GM19240 (cell line): ENCODE measurements around the gene OR10A7.
"Not testable (repeated sequence)": the region's sequence is repeated elsewhere in the genome, so short reads cannot be mapped to it uniquely, and the experiment has no call there.

Experiments
- DNase-seq: peaks from one replicate; pipeline ENCODE4 v3.0.0; 2011; ENCODE audit warnings: low spot score; ENCODE audit not compliant: insufficient read length

The OR10A7 gene

GRCh38 chr12:55220725-55221124, at the start of gene OR10A7:
OR10A7 (plus strand) TSS chr12:55221025; CDS start chr12:55221025, 0 bp downstream.
- DNase-seq = no peak

GRCh38 chr12:55171445-55171844, 49.4 kb upstream of the OR10A7 start:
- no peak for DNase-seq

DNA sequence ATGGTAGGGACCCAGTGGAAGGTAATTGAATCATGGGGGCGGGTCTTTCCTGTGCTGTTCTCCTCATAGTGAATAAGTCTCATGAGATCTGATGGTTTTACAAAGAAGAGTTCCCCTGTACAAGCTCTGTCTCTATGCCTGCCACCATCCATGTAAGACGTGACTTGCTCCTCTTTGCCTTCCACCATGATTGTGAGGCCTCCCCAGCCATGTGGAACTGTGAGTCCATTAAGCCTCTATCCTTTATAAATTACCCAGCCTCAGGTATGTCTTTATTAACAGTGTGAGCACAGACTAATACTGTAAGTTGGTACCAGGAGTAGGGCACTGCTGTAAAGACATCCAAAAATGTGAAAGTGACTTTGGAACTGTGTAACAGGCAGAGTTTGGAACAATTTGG, 49.0 kb upstream of the OR10A7 start:
- DNase-seq = not testable (repeated sequence)

GRCh38 chr12:55172686-55173085, 48.1 kb upstream of the OR10A7 start:
- DNase-seq = no peak

DNA sequence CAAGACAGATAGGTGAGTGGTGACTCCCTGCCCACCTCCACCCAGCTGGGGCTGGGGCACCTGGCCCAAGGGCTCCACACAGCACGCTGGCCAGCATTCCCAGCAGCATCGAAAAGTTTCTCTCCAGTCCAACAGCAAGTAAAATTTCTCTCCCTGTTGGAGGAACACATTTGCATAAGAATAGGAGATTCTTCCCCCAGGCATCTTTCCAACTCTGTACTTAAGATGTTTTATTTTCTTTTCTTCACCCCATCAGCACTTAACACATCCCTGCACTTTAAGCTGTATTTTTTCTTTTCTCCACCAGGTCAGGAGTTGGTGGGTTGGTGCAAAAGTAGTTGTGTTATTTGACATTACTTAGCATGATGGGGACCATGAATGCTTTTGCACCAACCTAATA, 47.4 kb upstream of the OR10A7 start:
- no peak for DNase-seq

- DNase-seq = no peak
Measured at GRCh38 chr12:55188573-55188972, 32.3 kb upstream of the OR10A7 start.

DNA sequence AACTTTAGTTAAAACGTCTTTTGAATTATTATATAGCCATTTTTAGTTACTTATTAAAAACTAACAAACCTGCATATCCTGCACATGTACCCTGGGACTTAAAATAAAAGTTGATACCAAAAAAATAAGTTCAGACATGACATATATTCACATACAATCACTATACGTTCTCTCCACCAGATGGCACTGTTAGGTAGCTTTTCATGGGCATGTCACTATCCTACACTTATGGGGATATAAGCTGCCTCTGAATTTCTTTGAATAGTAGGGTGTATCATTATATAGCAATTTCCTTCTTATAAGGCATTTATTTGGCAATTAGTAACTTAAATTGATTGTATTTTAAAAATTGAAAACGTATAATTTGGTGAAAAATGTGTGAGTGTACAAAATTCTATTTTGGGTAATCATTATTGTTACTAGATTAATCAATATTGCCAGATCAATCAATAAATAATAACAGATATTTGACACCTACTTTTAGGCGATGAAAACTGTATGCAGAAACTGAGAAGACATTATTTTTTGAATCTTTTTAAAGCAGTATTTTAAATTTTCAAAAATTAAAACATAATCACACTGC, 31.8 kb upstream of the OR10A7 start:
- DNase-seq = peak; percentile 9

DNA sequence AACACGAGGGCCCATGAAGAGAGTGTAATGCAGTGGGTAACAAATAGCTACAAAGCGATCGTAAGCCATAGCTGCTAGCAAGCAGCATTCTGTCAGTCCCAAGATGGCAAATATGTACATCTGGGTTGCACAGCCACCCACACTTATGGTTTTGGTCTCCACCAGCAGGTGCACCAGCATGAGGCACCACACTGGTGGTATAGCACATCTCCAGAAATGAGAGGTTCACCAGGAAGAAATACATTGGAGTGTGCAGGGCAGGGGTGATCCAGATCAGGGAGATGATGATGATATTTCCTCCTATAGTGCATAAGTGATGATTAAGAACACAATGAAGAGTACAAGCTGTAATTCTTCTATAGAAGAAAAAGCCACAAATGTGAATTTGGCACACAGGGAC, 26.4 kb upstream of the OR10A7 start:
- DNase-seq = no peak

- DNase-seq = no peak
Measured at GRCh38 chr12:55226523-55226922, 5.7 kb downstream of the OR10A7 start.

DNA sequence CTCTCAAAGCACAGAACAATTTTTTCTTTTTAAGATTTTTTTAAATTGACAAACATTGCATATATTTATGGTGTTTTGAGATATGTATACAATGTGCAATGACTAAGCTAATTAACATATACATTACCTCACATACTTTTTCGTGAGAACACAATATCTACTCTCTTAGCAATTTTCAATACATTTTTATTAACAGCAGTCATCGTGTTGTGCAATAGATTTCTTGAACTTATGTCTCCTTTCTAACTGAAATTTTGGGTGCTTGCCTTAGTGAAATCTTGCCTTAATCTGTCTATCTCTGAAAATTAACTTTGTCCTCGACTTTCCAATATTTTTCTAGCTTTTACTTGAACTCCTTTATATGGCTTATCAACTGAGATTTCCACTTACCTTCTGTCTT, 6.8 kb downstream of the OR10A7 start:
- no peak for DNase-seq

DNA sequence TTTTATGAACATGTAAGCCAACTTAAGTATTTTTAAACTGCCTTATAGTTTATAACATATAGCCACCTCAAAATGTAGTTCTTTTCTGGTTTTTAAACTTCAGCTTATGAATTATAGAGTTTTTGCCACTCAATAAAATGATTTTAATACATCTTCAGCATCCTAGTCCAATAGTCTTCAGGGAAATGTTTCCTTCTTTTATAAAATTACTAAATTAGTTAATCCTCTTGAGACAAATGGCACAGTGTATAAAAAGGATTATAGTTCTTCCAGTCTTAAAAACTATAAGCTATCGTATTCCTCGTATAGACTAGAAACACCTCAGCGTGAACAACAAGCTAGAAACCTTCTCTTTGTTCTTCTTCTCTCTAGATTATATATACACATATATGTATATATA, 23.5 kb downstream of the OR10A7 start, which contains the start of gene OR6C74:
OR6C74 (plus strand) TSS at position 301 of the 400 bp plus-strand sequence. CDS start 2,679 bp downstream, outside the sequence.
- DNase-seq = no peak

- no peak for DNase-seq
Measured at GRCh38 chr12:55246159-55246558, 25.3 kb downstream of the OR10A7 start.

- no peak for DNase-seq
Measured at GRCh38 chr12:55250944-55251343, 30.1 kb downstream of the OR10A7 start.

DNA sequence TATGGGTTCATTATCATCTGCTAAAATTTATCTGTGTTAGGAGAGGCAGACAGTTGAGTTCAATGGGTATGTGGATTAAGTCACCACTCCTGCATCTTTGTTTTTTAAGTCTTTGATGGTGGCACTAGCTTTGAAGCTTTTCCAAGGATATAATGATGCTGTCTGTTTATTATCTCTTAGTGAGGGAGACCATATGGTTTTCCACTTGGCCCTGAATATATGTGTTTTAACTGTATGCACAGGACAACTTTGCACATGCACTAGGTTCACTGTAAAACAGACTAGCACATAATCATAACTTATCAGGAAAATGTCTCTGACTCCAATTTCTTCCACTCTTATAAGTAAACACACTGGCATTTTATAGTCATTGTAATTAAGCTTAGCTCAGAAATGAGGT, 32.5 kb downstream of the OR10A7 start:
- no peak for DNase-seq

DNA sequence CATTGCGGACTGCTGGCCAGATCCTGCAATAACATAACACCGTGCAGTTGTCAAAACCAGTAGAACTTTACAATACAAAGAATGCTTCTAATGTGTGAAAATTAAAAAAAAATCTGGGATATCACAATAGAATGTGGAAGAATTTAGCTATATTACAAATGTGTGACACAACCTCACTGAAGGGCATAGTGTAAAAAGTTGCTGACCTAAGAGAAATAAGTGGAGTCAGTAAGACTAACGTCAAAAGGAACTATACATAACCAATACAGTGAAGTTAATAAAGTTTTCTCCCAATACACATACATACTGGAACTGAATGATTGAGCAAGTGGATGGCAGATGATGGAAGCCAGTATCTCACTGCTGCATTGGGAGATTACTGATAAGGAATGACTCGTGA, 36.0 kb downstream of the OR10A7 start:
- DNase-seq = no peak

DNA sequence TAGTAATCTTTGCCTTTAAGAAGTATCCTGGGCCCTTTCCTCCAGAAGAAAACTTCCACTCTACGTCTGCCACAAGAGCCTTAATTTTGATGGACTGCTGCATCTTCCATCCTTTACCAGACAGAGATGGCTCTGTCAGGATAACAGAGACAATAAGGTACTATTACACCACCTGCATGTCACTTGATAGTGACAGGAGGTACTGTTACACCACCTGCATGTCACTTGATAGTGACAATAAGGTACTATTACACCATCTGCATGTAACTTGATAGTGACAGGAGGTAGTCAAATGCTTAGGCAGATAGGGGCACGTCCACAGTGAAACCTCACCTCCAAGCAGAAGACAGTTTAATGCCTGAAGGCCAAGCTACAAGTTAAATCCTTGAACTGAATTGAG, 37.5 kb downstream of the OR10A7 start:
- no peak for DNase-seq
